Esophagus muscularis mucosa (tissue), 4 donors: ENCODE measurements around the gene CEP164.

Experiments
- CTCF ChIP-seq, 3 experiments: fragments of 200-600 bp in 2 of 3; fragments of 450-650 bp in 1 of 3; sonication (generic) in 2 of 3; IDR thresholded peaks; one replicate each; pipeline ENCODE4 v1.5.1; 2017 to 2019; ENCODE audit warnings: antibody characterized with exemption in 3 of 3, mild to moderate bottlenecking in 2 of 3, moderate library complexity in 1 of 3
- EP300 ChIP-seq: sonication (generic); formaldehyde crosslinking; IDR thresholded peaks from one replicate; pipeline ENCODE4 v1.6.1; 2017; ENCODE audit warnings: antibody characterized with exemption
- POLR2A ChIP-seq: fragments of 450-650 bp; IDR thresholded peaks from one replicate; pipeline ENCODE4 v1.6.1; 2017; ENCODE audit warnings: antibody characterized with exemption, moderate library complexity, mild to moderate bottlenecking, low read depth
- POLR2AphosphoS5 ChIP-seq, 2 donors: sonication (generic); formaldehyde crosslinking; IDR thresholded peaks; one replicate each; pipeline ENCODE4 v1.6.1; 2017; ENCODE audit warnings: antibody characterized with exemption in 2 of 2

- no peak for TF ChIP-seq CTCF (IDR thresholded peaks at IDR 0.05)
- no peak for TF ChIP-seq POLR2AphosphoS5 (IDR thresholded peaks at IDR 0.05)
- TF ChIP-seq EP300, result no peak
- no peak for TF ChIP-seq POLR2A
These were observed 57.8 kb downstream of the CEP164 start for GRCh38 chr11:117385471-117385870.
